BE2C (cell line): Measurements from ENCODE around the gene ADAMTS13.
A peak's percentile ranks its signal among the peaks of the same experiment; 100 is the strongest.
"Not testable (repeated sequence)": the region's sequence is repeated elsewhere in the genome, so short reads cannot be mapped to it uniquely, and the experiment has no call there.

Experiments
- DNase-seq: peaks from one replicate; pipeline ENCODE4 v3.0.0-alpha.2; 2020
- H3K27me3 ChIP-seq: fragments of 250-450 bp; sonication (Bioruptor Pico); 2 replicates; pipeline ENCODE4 v1.5.1; 2020; ENCODE audit warnings: mild to moderate bottlenecking
- H3K36me3 ChIP-seq: fragments of 250-450 bp; sonication (Bioruptor Pico); 2 replicates; pipeline ENCODE4 v1.5.1; 2020; ENCODE audit warnings: mild to moderate bottlenecking
- H3K4me1 ChIP-seq: fragments of 250-450 bp; sonication (Bioruptor Pico); 2 replicates; pipeline ENCODE4 v1.5.1; 2020
- H3K4me3 ChIP-seq: 2 replicates; pipeline ENCODE4 v1.5.1; 2011; ENCODE audit warnings: low read depth, low read length
- H3K9me3 ChIP-seq: fragments of 250-450 bp; sonication (Bioruptor Pico); 2 replicates; pipeline ENCODE4 v1.5.1; 2020
- CTCF ChIP-seq: IDR thresholded peaks from 2 replicates; pipeline ENCODE4 v1.5.1; 2012; ENCODE audit warnings: mild to moderate bottlenecking, low read depth, low read length

Gene ADAMTS13

GRCh38 chr9:133443248-133443647 lies 21.1 kb downstream of the ADAMTS13 start:
- Histone ChIP-seq H3K9me3 (no peaks in the 10 kb centered on the region), H3K27me3 (no peaks in the 10 kb centered on the region), H3K4me1 (no peaks in the 10 kb centered on the region), H3K36me3 (no peaks in the 10 kb centered on the region), H3K4me3 (no peak overlapping the region)
- no peak for DNase-seq
- TF ChIP-seq CTCF: no peak

GRCh38 chr9:133443982-133444381 lies 21.8 kb downstream of the ADAMTS13 start:
- Histone ChIP-seq H3K4me1 (peaks cover 7% of the 10 kb centered on the region), H3K9me3 (no peaks in the 10 kb centered on the region), H3K27me3 (no peaks in the 10 kb centered on the region), H3K36me3 (no peaks in the 10 kb centered on the region), H3K4me3 (no peak overlapping the region)
- TF ChIP-seq CTCF: no peak
- DNase-seq: no peak

- Histone ChIP-seq H3K27me3 (no peaks in the 10 kb centered on the region), H3K9me3 (no peaks in the 10 kb centered on the region)
- TF ChIP-seq CTCF: no peak
Observed at GRCh38 chr9:133445293-133445969, 23.3 kb downstream of the ADAMTS13 start.

GRCh38 chr9:133448487-133448972 lies 26.4 kb downstream of the ADAMTS13 start:
- peak; percentile 57 for DNase-seq
- no peaks in the 10 kb centered on the region for H3K36me3 ChIP-seq
- TF ChIP-seq CTCF: no peak

More at GRCh38 chr9:133445293-133445969, 23.3 kb downstream of the ADAMTS13 start:
- no peak for DNase-seq
- H3K4me3 ChIP-seq: no peak overlapping the region
- H3K4me1 ChIP-seq: peaks cover 8% of the 10 kb centered on the region
- H3K36me3 ChIP-seq: no peaks in the 10 kb centered on the region

GRCh38 chr9:133449760-133450159 lies 27.6 kb downstream of the ADAMTS13 start:
- no peak for DNase-seq

More at GRCh38 chr9:133448487-133448972, 26.4 kb downstream of the ADAMTS13 start:
- peaks cover 8% of the 10 kb centered on the region for H3K4me1 ChIP-seq
- H3K27me3 ChIP-seq: no peaks in the 10 kb centered on the region
- no peaks in the 10 kb centered on the region for H3K9me3 ChIP-seq
- H3K4me3 ChIP-seq: no peak overlapping the region

GRCh38 chr9:133451865-133452264 lies 29.7 kb downstream of the ADAMTS13 start:
- not testable (repeated sequence) for DNase-seq, H3K4me1 ChIP-seq, H3K4me3 ChIP-seq, H3K36me3 ChIP-seq, H3K9me3 ChIP-seq, H3K27me3 ChIP-seq

More at GRCh38 chr9:133449760-133450159, 27.6 kb downstream of the ADAMTS13 start:
- Histone ChIP-seq H3K9me3 (no peaks in the 10 kb centered on the region), H3K27me3 (no peaks in the 10 kb centered on the region), H3K36me3 (no peaks in the 10 kb centered on the region), H3K4me1 (peaks cover 8% of the 10 kb centered on the region), H3K4me3 (no peak overlapping the region)
- TF ChIP-seq CTCF: no peak
